OCI-LY3 (cell line): ENCODE measurements around the gene BMPR1B.

Source experiments
- CTCF ChIP-seq: fragments of 200-600, 300-600 bp; sonication (generic); IDR thresholded peaks from 2 replicates; pipeline ENCODE4 v1.5.1; 2014; ENCODE audit warnings: antibody characterized with exemption, low read length, low read depth
- EZH2phosphoT487 ChIP-seq: fragments of 200-600 bp; shearing (Covaris generic); IDR thresholded peaks from 2 replicates; pipeline ENCODE4 v1.6.1; 2018; ENCODE audit warnings: antibody characterized with exemption, mixed run types, low read depth

- TF ChIP-seq CTCF, result no peak
- TF ChIP-seq EZH2phosphoT487, result no peak
Observed at GRCh38 chr4:95059663-95060062, 301.9 kb downstream of the BMPR1B start.
